Small intestine (tissue), 7 donors: ENCODE data around the gene RAB3D. TPM values are rescaled to one million over a fixed set of nuclear protein-coding genes. Genes with fewer than 3 reads are reported as not detected.

ENCODE experiments used
- DNase-seq, 2 donors: peaks; one replicate each; pipeline versions ENCODE4 v3.0.0 to v3.0.0-alpha.2; 2013
- FAIRE-seq: peaks from 2 replicates; lab custom pipeline; 2012; peaks lifted over from hg19 to GRCh38; lab: Jason Lieb, UNC
- H3K27ac ChIP-seq, 3 donors: one replicate each; pipeline ENCODE4 v1.5.1; 2013; ENCODE audit warnings: low read length in 2 of 3, mild to moderate bottlenecking in 2 of 3, control low read depth in 1 of 3, inconsistent platforms in 1 of 3, low read depth in 1 of 3, moderate library complexity in 1 of 3
- H3K27me3 ChIP-seq, 3 donors: one replicate each; pipeline ENCODE4 v1.6.1; 2013; ENCODE audit warnings: low read length in 3 of 3, inconsistent platforms in 1 of 3; ENCODE audit not compliant: control insufficient read depth in 3 of 3, insufficient read depth in 3 of 3
- H3K36me3 ChIP-seq, 3 donors: one replicate each; pipeline ENCODE4 v1.6.1; 2013; ENCODE audit warnings: low read length in 3 of 3, inconsistent platforms in 1 of 3, low read depth in 1 of 3, mild to moderate bottlenecking in 1 of 3, moderate library complexity in 1 of 3; ENCODE audit not compliant: control insufficient read depth in 3 of 3, insufficient read depth in 2 of 3
- H3K4me1 ChIP-seq, 3 donors: one replicate each; pipeline ENCODE4 v1.6.1; 2013; ENCODE audit warnings: low read length in 2 of 3, inconsistent platforms in 1 of 3, low read depth in 1 of 3, mild to moderate bottlenecking in 1 of 3, moderate library complexity in 1 of 3; ENCODE audit not compliant: control insufficient read depth in 3 of 3, insufficient read depth in 2 of 3
- H3K4me3 ChIP-seq, 3 donors: one replicate each; pipeline ENCODE4 v1.5.1; 2013; ENCODE audit warnings: low read length in 3 of 3, control low read depth in 1 of 3, inconsistent platforms in 1 of 3, low read depth in 1 of 3, mild to moderate bottlenecking in 1 of 3, moderate library complexity in 1 of 3
- H3K9me3 ChIP-seq, 2 donors: one replicate each; pipeline ENCODE4 v1.6.1; 2013; ENCODE audit warnings: low read depth in 1 of 2, low read length in 1 of 2; ENCODE audit not compliant: control insufficient read depth in 2 of 2, insufficient read depth in 1 of 2
- WGBS, 3 donors: extraction: QIAGEN DNeasy Blood & Tissue Kit; methylation state at CpG; one replicate each; pipeline ENCODE4 v1.1.7; 2013; 5-methylcytosine and 5-hydroxymethylcytosine counted together
- polyA plus RNA-seq, 4 donors: library from polyadenylated mRNA; stranded (reverse) in 3 of 4; unstranded in 1 of 4; fragments of 200-250 nt in 3 of 4; fragments of 120-200 nt in 1 of 4; gene quantifications; one replicate each; pipeline versions ENCODE4 v1.2.1 to v1.2.3, GENCODE V29; 2013
- donor health status: healthy with polysubstance abuse.
- donor health status: control.
- donor health status: control.
- donor health status: Bipolar disorder and iron deficiency.
- donor health status: healthy.

The RAB3D gene
- polyA plus RNA-seq, 4 donors: 3.6 to 78.7 (median 9.3) TPM

GRCh38 chr19:11304936-11305335 lies 34.5 kb downstream of the RAB3D start:
- H3K27me3 ChIP-seq: no peaks in the 10 kb centered on the region
- 88 to 95% (median 89%) methylated on average over 5 of the region's 5 CpGs for WGBS, 3 donors
- no peaks in the 10 kb centered on the region for H3K36me3 ChIP-seq
- no peak for DNase-seq
- no peaks in the 10 kb centered on the region for H3K4me1 ChIP-seq
- no peak for FAIRE-seq
- no peak overlapping the region for H3K4me3 ChIP-seq
- H3K27ac ChIP-seq: no peak overlapping the region
- H3K9me3 ChIP-seq: peaks cover 0 to 4% of the 10 kb centered on the region in 2 donors

GRCh38 chr19:11300811-11301120 lies 38.7 kb downstream of the RAB3D start:
- no peak overlapping the region for H3K4me3 ChIP-seq
- DNase-seq: no peak
- 85 to 88% (median 86%) methylated on average over 11 of the region's 11 CpGs for WGBS, 3 donors
- no peaks in the 10 kb centered on the region for H3K27me3 ChIP-seq
- no peaks in the 10 kb centered on the region for H3K4me1 ChIP-seq
- no peak overlapping the region for H3K27ac ChIP-seq
- no peak for FAIRE-seq
- peaks cover 0 to 4% of the 10 kb centered on the region in 2 donors for H3K9me3 ChIP-seq
- H3K36me3 ChIP-seq: no peaks in the 10 kb centered on the region

GRCh38 chr19:11299946-11300810 lies 39.3 kb downstream of the RAB3D start:
- H3K27me3 ChIP-seq: no peaks in the 10 kb centered on the region
- FAIRE-seq (no peak), DNase-seq (no peak)
- H3K9me3 ChIP-seq: peaks cover 0 to 4% of the 10 kb centered on the region in 2 donors
- 81 to 85% (median 82%) methylated on average over 8 of the region's 8 CpGs for WGBS, 3 donors
- H3K27ac ChIP-seq: no peak overlapping the region
- no peak overlapping the region for H3K4me3 ChIP-seq
- no peaks in the 10 kb centered on the region for H3K36me3 ChIP-seq
- H3K4me1 ChIP-seq: no peaks in the 10 kb centered on the region

- DNase-seq (no peak), FAIRE-seq (no peak)
- Histone ChIP-seq H3K9me3 (peaks cover 0 to 4% of the 10 kb centered on the region in 2 donors), H3K27me3 (no peaks in the 10 kb centered on the region), H3K27ac (no peak overlapping the region), H3K36me3 (no peaks in the 10 kb centered on the region), H3K4me3 (no peak overlapping the region), H3K4me1 (peaks cover 0 to 5% (median 0%) of the 10 kb centered on the region in 3 donors)
- 33 to 54% (median 42%) methylated on average over 7 of the region's 7 CpGs for WGBS, 3 donors
These were observed 43.2 kb downstream of the RAB3D start for GRCh38 chr19:11296264-11296663.

GRCh38 chr19:11295665-11296245 lies 43.7 kb downstream of the RAB3D start, which contains the start of gene TSPAN16:
TSS of gene TSPAN16 (plus strand) at chr19:11296160. CDS start at chr19:11296298, 138 bp downstream.
- FAIRE-seq: no peak
- peaks cover 0 to 4% of the 10 kb centered on the region in 2 donors for H3K9me3 ChIP-seq
- H3K27me3 ChIP-seq: no peaks in the 10 kb centered on the region
- H3K4me3 ChIP-seq: no peak within 1 kb of the TSS
- 53 to 73% (median 56%) methylated on average over 7 to 8 of the region's 8 CpGs for WGBS, 3 donors
- no peaks in the 10 kb centered on the region for H3K36me3 ChIP-seq
- DNase-seq: no peak
- peaks cover 0 to 5% (median 0%) of the 10 kb centered on the region in 3 donors for H3K4me1 ChIP-seq
- no peak within 1 kb of the TSS for H3K27ac ChIP-seq

GRCh38 chr19:11295180-11295579 lies 44.3 kb downstream of the RAB3D start:
- Histone ChIP-seq H3K36me3 (no peaks in the 10 kb centered on the region), H3K9me3 (peaks cover 0 to 2% of the 10 kb centered on the region in 2 donors), H3K4me1 (peaks cover 0 to 5% (median 0%) of the 10 kb centered on the region in 3 donors), H3K4me3 (no peak overlapping the region), H3K27me3 (no peaks in the 10 kb centered on the region), H3K27ac (no peak overlapping the region)
- FAIRE-seq (no peak), DNase-seq (no peak)
- 73 to 84% (median 80%) methylated on average over 4 of the region's 4 CpGs for WGBS, 3 donors

GRCh38 chr19:11293433-11294389 lies 45.7 kb downstream of the RAB3D start:
- Histone ChIP-seq H3K4me3 (peak overlapping the region in 1 of 3 donors; percentile 24), H3K4me1 (peaks cover 0 to 5% (median 0%) of the 10 kb centered on the region in 3 donors), H3K9me3 (no peaks in the 10 kb centered on the region), H3K27me3 (no peaks in the 10 kb centered on the region), H3K36me3 (no peaks in the 10 kb centered on the region), H3K27ac (peak overlapping the region in 2 of 3 donors; percentile 4 to 39)
- 4 to 5% (median 5%) methylated on average over 35 to 41 of the region's 41 CpGs for WGBS, 3 donors
- peak; percentile 82 to 95 for DNase-seq
- FAIRE-seq: no peak

GRCh38 chr19:11291991-11292390 lies 47.5 kb downstream of the RAB3D start:
- no peak overlapping the region for H3K27ac ChIP-seq
- DNase-seq: no peak
- H3K9me3 ChIP-seq: no peaks in the 10 kb centered on the region
- H3K4me1 ChIP-seq: peaks cover 0 to 5% (median 0%) of the 10 kb centered on the region in 3 donors
- H3K27me3 ChIP-seq: no peaks in the 10 kb centered on the region
- FAIRE-seq: no peak
- 50 to 72% (median 70%) methylated on average over 1 of the region's 1 CpG for WGBS, 3 donors
- H3K4me3 ChIP-seq: no peak overlapping the region
- no peaks in the 10 kb centered on the region for H3K36me3 ChIP-seq
